ENCODE data around the gene IKZF2. TPM values are rescaled to one million over a fixed set of nuclear protein-coding genes. Genes with fewer than 3 reads are reported as not detected.

Gene IKZF2
- total and polyA plus RNA-seq, 3 donors from 2014 or later = 3.0 to 11.4 (median 9.1) TPM

DNA sequence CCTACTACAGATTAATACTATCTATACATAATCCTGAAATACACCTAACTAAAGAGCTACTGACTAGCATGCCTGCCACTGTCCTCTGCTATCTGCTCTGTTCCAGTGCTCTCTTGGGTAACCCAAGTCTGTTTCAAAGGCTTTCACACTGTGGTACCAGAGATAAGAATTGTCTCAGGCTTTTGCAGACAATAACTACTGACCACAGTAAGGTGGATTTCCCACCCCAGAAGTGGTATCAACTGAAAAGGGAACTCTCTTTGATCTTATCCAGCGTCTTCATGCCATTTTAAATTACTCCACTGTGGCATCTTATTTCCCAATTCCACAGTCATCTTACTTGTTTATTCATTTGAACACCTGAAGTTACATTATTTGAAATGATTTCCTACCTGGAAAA lies 190.2 kb downstream of the IKZF2 start:
- H3K9me3 ChIP-seq = no peaks in the 10 kb centered on the region
- 85 to 89% methylated on average over 1 of the region's 1 CpG for WGBS, 2 donors
- H3K4me1 ChIP-seq = no peaks in the 10 kb centered on the region

DNA sequence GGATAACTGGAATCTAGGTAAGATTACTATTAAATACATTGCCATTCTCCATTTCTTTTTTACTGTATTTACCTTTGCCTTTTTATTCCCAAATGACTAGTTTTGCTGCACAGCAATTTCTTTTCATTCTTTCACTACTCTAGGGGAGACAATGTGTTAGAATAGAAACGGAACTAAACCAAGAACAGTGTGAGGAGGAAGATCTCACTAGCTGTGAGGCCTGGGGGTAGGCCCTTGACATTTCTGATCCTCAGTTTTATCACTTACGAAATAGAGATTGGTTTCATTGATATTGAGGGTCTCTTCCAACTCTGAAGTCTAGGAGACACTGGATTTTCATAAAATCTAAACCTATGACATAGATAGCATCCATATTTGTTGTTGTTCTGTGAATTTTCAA lies 191.1 kb downstream of the IKZF2 start:
- Histone ChIP-seq H3K27ac (no peak overlapping the region), H3K4me1 (no peaks in the 10 kb centered on the region), H3K36me3 (ENCODE audit: low read depth, missing control alignments) (no peaks in the 10 kb centered on the region), H3K27me3 (no peaks in the 10 kb centered on the region), H3K4me3 (no peak overlapping the region), H3K9me3 (no peaks in the 10 kb centered on the region)
- TF ChIP-seq, protein P1, sequence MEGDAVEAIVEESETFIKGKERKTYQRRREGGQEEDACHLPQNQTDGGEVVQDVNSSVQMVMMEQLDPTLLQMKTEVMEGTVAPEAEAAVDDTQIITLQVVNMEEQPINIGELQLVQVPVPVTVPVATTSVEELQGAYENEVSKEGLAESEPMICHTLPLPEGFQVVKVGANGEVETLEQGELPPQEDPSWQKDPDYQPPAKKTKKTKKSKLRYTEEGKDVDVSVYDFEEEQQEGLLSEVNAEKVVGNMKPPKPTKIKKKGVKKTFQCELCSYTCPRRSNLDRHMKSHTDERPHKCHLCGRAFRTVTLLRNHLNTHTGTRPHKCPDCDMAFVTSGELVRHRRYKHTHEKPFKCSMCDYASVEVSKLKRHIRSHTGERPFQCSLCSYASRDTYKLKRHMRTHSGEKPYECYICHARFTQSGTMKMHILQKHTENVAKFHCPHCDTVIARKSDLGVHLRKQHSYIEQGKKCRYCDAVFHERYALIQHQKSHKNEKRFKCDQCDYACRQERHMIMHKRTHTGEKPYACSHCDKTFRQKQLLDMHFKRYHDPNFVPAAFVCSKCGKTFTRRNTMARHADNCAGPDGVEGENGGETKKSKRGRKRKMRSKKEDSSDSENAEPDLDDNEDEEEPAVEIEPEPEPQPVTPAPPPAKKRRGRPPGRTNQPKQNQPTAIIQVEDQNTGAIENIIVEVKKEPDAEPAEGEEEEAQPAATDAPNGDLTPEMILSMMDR (IDR thresholded peaks at IDR 0.05) = no peak
- no peak for TF ChIP-seq POLR2A (IDR thresholded peaks at IDR 0.05)
- intact Hi-C loops (cut with DNase I; ENCODE audit: low total_unique reads) = no loop called here
- DNase-seq = no peak
- WGBS, 2 donors = 83 to 88% methylated on average over 2 of the region's 2 CpGs

More for the DNA sequence above, 190.2 kb downstream of the IKZF2 start:
- no peak for DNase-seq
- H3K27ac ChIP-seq = no peak overlapping the region
- TF ChIP-seq POLR2A (IDR thresholded peaks at IDR 0.05) = no peak
- TF ChIP-seq, protein P1 (IDR thresholded peaks at IDR 0.05) = no peak
- intact Hi-C loops (cut with DNase I; ENCODE audit: low total_unique reads) = no loop called here
- no peaks in the 10 kb centered on the region for H3K36me3 ChIP-seq (ENCODE audit: low read depth, missing control alignments)
- H3K27me3 ChIP-seq = no peaks in the 10 kb centered on the region
- no peak overlapping the region for H3K4me3 ChIP-seq

GRCh38 chr2:212959471-212960117 lies 191.8 kb downstream of the IKZF2 start:
- 25 to 57% methylated on average over 1 of the region's 1 CpG for WGBS, 2 donors

DNA sequence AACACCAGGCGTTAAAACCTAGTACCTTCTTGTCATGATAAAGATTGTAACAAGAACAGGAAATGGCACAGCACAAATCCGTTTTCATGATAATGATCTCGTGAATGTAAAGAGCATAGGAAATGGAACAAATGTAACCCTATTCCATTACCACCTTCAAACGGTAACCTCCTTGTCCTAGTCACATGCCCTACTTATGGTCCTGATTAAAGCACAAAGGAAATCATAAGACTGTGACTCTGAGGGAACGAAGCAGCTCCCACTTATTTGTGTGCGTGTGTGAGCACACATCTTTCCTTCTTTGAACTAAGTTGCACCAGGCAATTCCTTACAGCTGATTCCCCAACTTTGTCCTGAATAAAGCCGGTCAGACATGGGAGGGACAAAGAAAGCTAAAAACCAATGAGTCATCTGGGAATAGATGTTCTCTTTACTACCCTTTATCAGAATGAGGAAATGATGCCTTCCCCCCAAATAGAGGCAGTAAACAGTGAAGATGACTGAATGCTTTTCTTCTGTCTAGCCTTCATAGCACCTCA lies 192.6 kb downstream of the IKZF2 start:
- Histone ChIP-seq H3K4me1 (no peaks in the 10 kb centered on the region), H3K36me3 (ENCODE audit: low read depth, missing control alignments) (no peaks in the 10 kb centered on the region), H3K9me3 (no peaks in the 10 kb centered on the region), H3K4me3 (no peak overlapping the region), H3K27me3 (no peaks in the 10 kb centered on the region), H3K27ac (no peak overlapping the region)
- no peak for DNase-seq
- WGBS, 2 donors = 71 to 82% methylated on average over 7 of the region's 7 CpGs
- intact Hi-C loops (cut with DNase I; ENCODE audit: low total_unique reads) = no loop called here
- TF ChIP-seq, protein P1 (IDR thresholded peaks at IDR 0.05) = no peak

More at GRCh38 chr2:212959471-212960117, 191.8 kb downstream of the IKZF2 start:
- TF ChIP-seq, protein P1 (IDR thresholded peaks at IDR 0.05) = no peak
- TF ChIP-seq POLR2A (IDR thresholded peaks at IDR 0.05) = no peak
- Histone ChIP-seq H3K9me3 (no peaks in the 10 kb centered on the region), H3K36me3 (ENCODE audit: low read depth, missing control alignments) (no peaks in the 10 kb centered on the region), H3K27me3 (no peaks in the 10 kb centered on the region), H3K27ac (no peak overlapping the region), H3K4me1 (no peaks in the 10 kb centered on the region), H3K4me3 (no peak overlapping the region)
- intact Hi-C loops (cut with DNase I; ENCODE audit: low total_unique reads) = no loop called here
- no peak for DNase-seq

GRCh38 chr2:212958133-212958532 lies 193.3 kb downstream of the IKZF2 start:
- intact Hi-C loops (cut with DNase I; ENCODE audit: low total_unique reads) = no loop called here
- no peak for TF ChIP-seq POLR2A (IDR thresholded peaks at IDR 0.05)
- TF ChIP-seq, protein P1 (IDR thresholded peaks at IDR 0.05) = no peak

More at GRCh38 chr2:212958133-212958532, 193.3 kb downstream of the IKZF2 start:
- H3K36me3 ChIP-seq (ENCODE audit: low read depth, missing control alignments) = no peaks in the 10 kb centered on the region
- no peaks in the 10 kb centered on the region for H3K27me3 ChIP-seq
- H3K27ac ChIP-seq = no peak overlapping the region
- no peak for DNase-seq
- H3K4me1 ChIP-seq = no peaks in the 10 kb centered on the region
- 83 to 93% methylated on average over 3 of the region's 3 CpGs for WGBS, 2 donors
- no peaks in the 10 kb centered on the region for H3K9me3 ChIP-seq
- H3K4me3 ChIP-seq = no peak overlapping the region
